ENCODE data around the gene PHOX2B.

PHOX2B gene

DNA sequence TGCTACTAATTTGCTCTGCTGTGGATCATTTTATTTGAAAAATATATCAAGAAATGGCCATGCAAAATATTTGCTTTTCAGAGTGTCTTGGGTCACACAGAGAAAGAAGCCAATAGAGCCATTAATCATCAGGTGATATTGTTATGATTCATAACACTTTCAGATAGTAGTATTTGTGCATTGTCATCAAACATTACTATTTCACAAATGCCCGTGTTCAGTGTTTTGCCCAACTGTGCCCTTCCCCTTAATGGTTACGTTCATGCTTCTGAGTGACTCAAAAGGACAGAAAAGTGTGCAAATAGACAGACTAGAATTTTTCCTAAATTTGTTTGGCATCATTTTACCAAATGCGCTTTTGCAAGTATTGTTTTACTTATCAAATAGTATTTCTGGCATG, 46.5 kb downstream of the PHOX2B start:
- no peak for TF ChIP-seq POLR2AphosphoS5 (IDR thresholded peaks at IDR 0.05; ENCODE audit: low read depth, low read length)
- TF ChIP-seq PAX5 (IDR thresholded peaks at IDR 0.05; ENCODE audit: insufficient read depth, low read length, severe bottlenecking), result no peak
- no peak for TF ChIP-seq POLR2A (IDR thresholded peaks at IDR 0.05; ENCODE audit: low read depth, low read length)
- no peak for TF ChIP-seq POU2F2 (IDR thresholded peaks at IDR 0.05; ENCODE audit: low read depth, low read length)
- no peak for TF ChIP-seq TAF1 (IDR thresholded peaks at IDR 0.05; ENCODE audit: low read depth, low read length)
- no peak for TF ChIP-seq SPI1 (IDR thresholded peaks at IDR 0.05; ENCODE audit: low read depth, low read length)
- DNase-seq (ENCODE audit: insufficient read length, low spot score) (no peak), FAIRE-seq (no peak)

GRCh38 chr4:41696763-41697162, 51.8 kb downstream of the PHOX2B start:
- DNase-seq (ENCODE audit: insufficient read length, low spot score) (no peak), FAIRE-seq (no peak)
- TF ChIP-seq POU2F2 (IDR thresholded peaks at IDR 0.05; ENCODE audit: low read depth, low read length), result no peak
- TF ChIP-seq PAX5 (IDR thresholded peaks at IDR 0.05; ENCODE audit: insufficient read depth, low read length, severe bottlenecking), result no peak
- no peak for TF ChIP-seq SPI1 (IDR thresholded peaks at IDR 0.05; ENCODE audit: low read depth, low read length)
- no peak for TF ChIP-seq POLR2AphosphoS5 (IDR thresholded peaks at IDR 0.05; ENCODE audit: low read depth, low read length)
- TF ChIP-seq TAF1 (IDR thresholded peaks at IDR 0.05; ENCODE audit: low read depth, low read length), result no peak
- no peak for TF ChIP-seq POLR2A (IDR thresholded peaks at IDR 0.05; ENCODE audit: low read depth, low read length)

- no peak for DNase-seq (ENCODE audit: insufficient read length, low spot score)
- FAIRE-seq, result no peak
- TF ChIP-seq POU2F2 (IDR thresholded peaks at IDR 0.05; ENCODE audit: low read depth, low read length) (no peak), POLR2AphosphoS5 (IDR thresholded peaks at IDR 0.05; ENCODE audit: low read depth, low read length) (no peak), PAX5 (IDR thresholded peaks at IDR 0.05; ENCODE audit: insufficient read depth, low read length, severe bottlenecking) (no peak), TAF1 (IDR thresholded peaks at IDR 0.05; ENCODE audit: low read depth, low read length) (no peak), POLR2A (IDR thresholded peaks at IDR 0.05; ENCODE audit: low read depth, low read length) (no peak), SPI1 (IDR thresholded peaks at IDR 0.05; ENCODE audit: low read depth, low read length) (no peak)
These were observed 52.4 kb downstream of the PHOX2B start for GRCh38 chr4:41696131-41696530.
